HFFc6 (cell line): ENCODE measurements around the gene PNPLA3. TPM values are rescaled to one million over a fixed set of nuclear protein-coding genes. Genes with fewer than 3 reads are reported as not detected.

Source experiments
- DNase-seq: peaks from one replicate; pipeline ENCODE4 v3.0.0-alpha.2; 2018
- H3K27ac Mint-ChIP-seq: 2 replicates; pipeline ENCODE4 v1.8.0; 2020; ENCODE audit warnings: mild to moderate bottlenecking, mixed read lengths
- H3K27me3 Mint-ChIP-seq: 2 replicates; pipeline ENCODE4 v1.8.0; 2021; ENCODE audit warnings: mild to moderate bottlenecking, moderate library complexity, mixed read lengths; ENCODE audit not compliant: insufficient read depth
- H3K36me3 Mint-ChIP-seq: 2 replicates; pipeline ENCODE4 v1.8.0; 2021; ENCODE audit warnings: low read depth, mixed read lengths
- H3K4me1 Mint-ChIP-seq: 2 replicates; pipeline ENCODE4 v1.8.0; 2020; ENCODE audit warnings: low read depth, mixed read lengths
- H3K4me3 Mint-ChIP-seq: 2 replicates; pipeline ENCODE4 v1.8.0; 2020; ENCODE audit warnings: mild to moderate bottlenecking, moderate library complexity, mixed read lengths
- H3K9me3 Mint-ChIP-seq: 2 replicates; pipeline ENCODE4 v1.8.0; 2020; ENCODE audit warnings: mild to moderate bottlenecking, mixed read lengths
- CTCF ChIP-seq: fragments of 200-600 bp; sonication (generic); IDR thresholded peaks from 2 replicates; pipeline ENCODE4 v1.5.0; 2021; ENCODE audit warnings: antibody characterized with exemption, mild to moderate bottlenecking
- total RNA-seq, 6 experiments: library from RNA; stranded (reverse); fragmentation: NEBNext Ultra II Directional; extraction: Animal tissue kit (Norgen Biotek cat#: 25700); gene quantifications; 2 replicates in 1 of 6; 3 replicates in 5 of 6; pipeline ENCODE4 v1.2.3, GENCODE V29; 2021

The PNPLA3 gene
- total RNA-seq, 6 experiments from 2014 or later = 3.0 to 6.5 (median 3.4) TPM

DNA sequence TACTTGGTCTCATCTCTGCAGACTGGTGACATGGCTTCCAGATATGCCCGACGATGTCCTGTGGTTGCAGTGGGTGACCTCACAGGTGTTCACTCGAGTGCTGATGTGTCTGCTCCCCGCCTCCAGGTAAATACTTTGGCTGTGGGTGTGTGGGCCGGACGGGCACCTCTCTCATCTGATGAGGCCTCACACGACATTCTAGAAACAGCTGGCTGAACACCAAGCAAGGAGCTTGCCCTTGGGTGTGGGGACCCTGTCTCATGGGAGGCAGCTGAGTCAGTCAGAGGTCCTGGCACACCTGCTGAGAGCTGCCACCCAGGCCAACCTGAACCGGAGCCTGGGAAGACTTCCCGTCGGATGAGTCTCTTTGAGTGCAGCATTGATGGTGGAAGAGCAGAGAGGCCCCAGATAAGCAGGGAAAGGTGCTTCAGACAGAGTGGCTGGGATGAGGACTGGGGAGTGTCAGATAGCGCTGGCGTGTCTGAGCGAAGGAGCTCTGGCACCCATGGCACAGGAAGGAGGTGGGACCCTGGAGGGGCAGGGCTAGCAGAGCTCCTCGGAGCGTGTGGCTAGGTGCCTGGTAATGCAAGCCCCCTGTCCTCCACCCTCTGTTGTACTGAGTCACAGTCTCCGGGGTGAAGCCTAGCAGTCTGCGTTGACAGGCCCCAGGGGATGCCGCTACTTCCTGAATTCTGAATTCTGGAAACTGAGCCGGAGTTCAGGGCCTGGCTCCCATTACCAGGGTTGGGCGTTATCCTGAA is 21.2 kb downstream of the PNPLA3 start:
- no peak overlapping the region for H3K27ac Mint-ChIP-seq
- no peak for TF ChIP-seq CTCF
- H3K9me3 Mint-ChIP-seq = peaks cover 10% of the 10 kb centered on the region
- no peaks in the 10 kb centered on the region; the same call in none of the 2 replicates for H3K27me3 Mint-ChIP-seq
- DNase-seq = no peak
- peaks cover 31% of the 10 kb centered on the region for H3K36me3 Mint-ChIP-seq
- H3K4me3 Mint-ChIP-seq = no peak overlapping the region
- no peaks in the 10 kb centered on the region for H3K4me1 Mint-ChIP-seq

GRCh38 chr22:43945632-43946383 is 22.2 kb downstream of the PNPLA3 start:
- peak; percentile 87 for TF ChIP-seq CTCF
- Mint-ChIP-seq H3K36me3 (peaks cover 31% of the 10 kb centered on the region), H3K27ac (peak overlapping the region; percentile 11; the same call in 1 of the 2 replicates), H3K9me3 (peaks cover 10% of the 10 kb centered on the region), H3K27me3 (no peaks in the 10 kb centered on the region; the same call in none of the 2 replicates), H3K4me3 (no peak overlapping the region), H3K4me1 (no peaks in the 10 kb centered on the region)
- peak; percentile 61 for DNase-seq

- H3K9me3 Mint-ChIP-seq = peaks cover 10% of the 10 kb centered on the region
- no peaks in the 10 kb centered on the region for H3K4me1 Mint-ChIP-seq
- H3K27ac Mint-ChIP-seq = no peak overlapping the region
- H3K36me3 Mint-ChIP-seq = peaks cover 29% of the 10 kb centered on the region
- H3K27me3 Mint-ChIP-seq = no peaks in the 10 kb centered on the region; the same call in none of the 2 replicates
- H3K4me3 Mint-ChIP-seq = no peak overlapping the region
- DNase-seq = no peak
- no peak for TF ChIP-seq CTCF
Measured at GRCh38 chr22:43946384-43946667, 22.7 kb downstream of the PNPLA3 start.

- H3K4me3 Mint-ChIP-seq = no peak overlapping the region
- H3K36me3 Mint-ChIP-seq = 0 out of 2 replicates have a peak, but pooled peaks cover 7% of the 10 kb centered on the region
Measured at GRCh38 chr22:43948836-43949406, 25.3 kb downstream of the PNPLA3 start.

DNA sequence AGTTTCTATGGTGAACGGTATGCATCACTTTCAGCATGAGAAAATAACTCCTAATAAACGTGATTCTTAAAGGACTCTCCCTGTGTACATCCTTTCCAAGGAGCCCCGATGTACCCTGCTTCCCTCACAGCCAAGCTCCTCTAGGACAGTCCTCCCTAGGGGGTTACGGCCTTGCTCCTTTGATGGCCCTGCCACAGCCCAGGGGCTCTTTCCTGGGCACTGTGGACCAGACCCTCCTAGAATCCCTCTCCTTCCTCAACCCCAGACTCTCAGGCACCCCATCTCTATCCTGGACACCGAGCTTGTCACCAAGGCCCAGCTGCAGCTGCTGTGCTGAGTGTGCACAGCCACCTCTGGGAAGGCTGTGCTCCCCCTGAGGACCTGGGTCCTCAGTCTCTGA is 27.8 kb downstream of the PNPLA3 start:
- peaks cover 17% of the 10 kb centered on the region for H3K4me1 Mint-ChIP-seq
- DNase-seq = no peak
- H3K4me3 Mint-ChIP-seq = no peak overlapping the region
- no peaks in the 10 kb centered on the region for H3K9me3 Mint-ChIP-seq
- H3K36me3 Mint-ChIP-seq = peaks cover 2% of the 10 kb centered on the region
- H3K27ac Mint-ChIP-seq = no peak overlapping the region
- H3K27me3 Mint-ChIP-seq = peaks cover 2% of the 10 kb centered on the region
- no peak for TF ChIP-seq CTCF

More at GRCh38 chr22:43948836-43949406, 25.3 kb downstream of the PNPLA3 start:
- no peak for TF ChIP-seq CTCF
- DNase-seq = no peak
- Mint-ChIP-seq H3K27ac (no peak overlapping the region), H3K27me3 (no peaks in the 10 kb centered on the region; the same call in none of the 2 replicates), H3K9me3 (no peaks in the 10 kb centered on the region), H3K4me1 (peaks cover 3% of the 10 kb centered on the region)
